ENCODE measurements around the gene NT5C1A.

The NT5C1A gene

DNA sequence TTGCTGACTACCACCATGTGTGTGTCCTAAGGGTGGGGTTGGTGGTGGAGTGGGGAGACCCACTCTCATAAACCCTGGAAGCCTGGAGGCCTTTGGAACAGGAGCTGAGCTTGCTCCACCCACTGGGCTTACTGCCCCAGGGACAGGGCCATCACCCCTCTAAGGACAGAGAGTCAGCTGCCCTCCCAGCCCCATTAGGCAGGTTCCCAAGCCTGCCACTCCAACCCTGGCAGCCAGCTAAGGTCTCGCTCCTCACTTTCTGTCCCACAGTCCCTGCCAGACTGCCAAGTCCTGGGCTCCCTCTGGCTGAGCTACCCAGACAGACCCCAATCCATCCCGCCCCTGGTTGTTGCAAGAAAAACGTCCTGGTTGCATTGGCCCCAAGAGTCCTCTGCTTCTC lies 3.8 kb downstream of the NT5C1A start:
- TF ChIP-seq CTBP1 (IDR thresholded peaks at IDR 0.05; ENCODE audit: borderline replicate concordance) (no peak), L3MBTL2 (conservative IDR thresholded peaks at IDR 0.05) (no peak), ARNT (IDR thresholded peaks at IDR 0.05) (no peak)
- ChIA-PET CTCF (interaction anchor here (1.0 to 6.7 kb wide), 3 partner anchors 9 to 62 kb away, joined by 3 to 79 read pairs (median 13); no protein-coding TSS in a partner anchor), POLR2A (no interaction called here)
- DNase-seq (ENCODE audit: extremely low spot score), result no peak

DNA sequence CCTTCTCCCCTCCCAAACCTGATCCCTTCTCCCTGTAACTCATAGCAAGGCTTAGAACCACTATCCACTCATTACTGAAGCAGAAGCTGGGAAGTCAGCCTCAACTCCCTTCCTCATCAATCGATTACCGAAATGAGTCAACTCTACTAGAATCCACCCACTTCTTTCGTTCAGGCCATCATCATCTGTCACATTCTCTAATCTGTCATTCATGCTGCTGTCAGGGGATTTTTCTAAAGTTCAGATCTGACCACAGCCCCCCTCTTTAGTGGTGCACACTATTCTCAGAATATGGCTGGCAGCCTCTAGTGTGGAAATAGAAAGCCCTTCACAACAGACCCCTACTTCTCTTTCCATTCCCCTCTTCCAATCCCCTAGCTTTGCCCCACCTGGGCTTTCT lies 5.1 kb downstream of the NT5C1A start:
- POLR2A ChIA-PET, result no interaction called here
- no peak for DNase-seq (ENCODE audit: extremely low spot score)
- CTCF ChIA-PET, result interaction anchor here (0.6 to 2.6 kb wide), 3 partner anchors 9 to 38 kb away, joined by 5 to 13 read pairs (median 7); no protein-coding TSS in a partner anchor
- TF ChIP-seq CTBP1 (IDR thresholded peaks at IDR 0.05; ENCODE audit: borderline replicate concordance) (no peak), BHLHE40 (IDR thresholded peaks at IDR 0.05; ENCODE audit: borderline replicate concordance) (no peak), TARDBP (IDR thresholded peaks at IDR 0.05) (no peak), FOXA1 (IDR thresholded peaks at IDR 0.05) (no peak), FOXK2 (IDR thresholded peaks at IDR 0.05) (no peak), ELF4 (IDR thresholded peaks at IDR 0.05) (no peak), LEF1 (IDR thresholded peaks at IDR 0.05; ENCODE audit: borderline replicate concordance) (no peak), FOXM1 (IDR thresholded peaks at IDR 0.05; ENCODE audit: borderline replicate concordance) (no peak), L3MBTL2 (conservative IDR thresholded peaks at IDR 0.05) (no peak)

DNA sequence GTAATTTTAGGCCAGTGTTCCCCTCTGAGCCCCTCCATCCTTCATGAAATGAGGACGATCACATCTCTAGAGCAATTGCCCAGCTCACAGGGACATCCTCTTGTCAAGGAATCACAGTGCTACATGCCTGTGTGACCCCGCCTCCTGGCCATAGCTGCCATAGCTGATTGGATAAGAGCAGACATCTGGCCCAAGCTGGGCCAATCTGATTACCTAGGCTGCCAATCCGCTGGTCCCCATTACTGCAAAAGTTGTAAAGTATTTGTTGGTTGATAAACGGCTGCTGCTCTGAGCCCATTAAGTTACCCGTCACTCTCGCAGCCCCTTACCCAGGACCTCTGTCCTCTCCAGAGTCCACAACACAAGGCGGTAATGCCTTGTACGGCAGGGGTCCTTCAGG lies 8.3 kb downstream of the NT5C1A start:
- CTCF ChIA-PET, result no interaction called here
- TF ChIP-seq ZNF384 (IDR thresholded peaks at IDR 0.05), result no peak
- no peak for TF ChIP-seq FOXM1 (IDR thresholded peaks at IDR 0.05; ENCODE audit: borderline replicate concordance)
- TF ChIP-seq FOXA1 (IDR thresholded peaks at IDR 0.05), result no peak
- TF ChIP-seq BHLHE40 (IDR thresholded peaks at IDR 0.05; ENCODE audit: borderline replicate concordance), result no peak
- POLR2A ChIA-PET, result no interaction called here
- DNase-seq (ENCODE audit: extremely low spot score), result no peak

DNA sequence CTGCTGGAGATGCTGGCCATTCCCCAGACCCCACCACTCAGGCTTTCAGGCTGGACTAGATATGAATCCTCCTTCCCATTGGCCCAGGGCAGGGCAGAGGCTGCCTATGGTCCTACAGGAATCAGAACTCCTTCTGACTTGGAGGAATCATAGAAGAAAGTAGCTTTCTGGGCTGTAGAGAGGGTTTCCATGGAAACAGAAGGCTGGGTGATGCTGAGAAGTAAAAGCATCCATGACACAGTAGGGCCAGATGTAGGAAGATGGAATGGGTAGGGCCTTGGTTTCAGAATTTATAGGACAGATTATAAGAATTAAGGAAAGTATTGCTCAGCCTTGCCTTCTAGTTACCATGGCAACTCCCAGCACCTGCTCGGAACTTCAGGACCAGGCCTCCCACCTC lies 9.0 kb downstream of the NT5C1A start:
- POLR2A ChIA-PET, result no interaction called here
- no peak for DNase-seq (ENCODE audit: extremely low spot score)

DNA sequence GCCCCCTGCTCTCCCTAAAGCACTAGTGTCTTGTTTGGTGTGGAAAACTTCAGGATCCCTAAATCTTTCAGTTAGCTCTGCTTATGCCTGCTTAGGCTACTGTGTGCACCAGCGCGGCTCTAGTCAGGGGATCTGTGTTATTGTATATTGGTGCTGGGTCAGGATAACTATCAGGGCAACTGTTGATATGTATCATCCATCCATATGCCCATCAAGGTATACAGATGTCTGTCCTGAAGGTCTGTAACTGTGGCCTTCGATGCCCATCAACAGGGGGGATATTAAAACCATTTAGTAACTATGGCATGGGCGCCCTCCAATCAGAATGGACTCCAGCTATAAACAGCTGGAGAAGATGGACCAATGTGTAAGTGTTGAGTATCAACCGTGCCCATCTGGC lies 12.4 kb downstream of the NT5C1A start:
- CTCF ChIA-PET, result interaction anchor here (2.7 to 5.0 kb wide), 3 partner anchors 12 to 85 kb away, joined by 12 to 79 read pairs (median 42); partner anchors contain the start of gene NT5C1A
- TF ChIP-seq BHLHE40 (IDR thresholded peaks at IDR 0.05; ENCODE audit: borderline replicate concordance) (no peak), CTBP1 (IDR thresholded peaks at IDR 0.05; ENCODE audit: borderline replicate concordance) (no peak), FOXA1 (IDR thresholded peaks at IDR 0.05) (no peak), TARDBP (IDR thresholded peaks at IDR 0.05) (no peak), ARNT (IDR thresholded peaks at IDR 0.05) (no peak), HDGF (IDR thresholded peaks at IDR 0.05; ENCODE audit: borderline replicate concordance) (no peak), SP1 (IDR thresholded peaks at IDR 0.05) (no peak), FOXK2 (IDR thresholded peaks at IDR 0.05) (no peak), L3MBTL2 (conservative IDR thresholded peaks at IDR 0.05) (no peak), NFRKB (IDR thresholded peaks at IDR 0.05) (no peak), LEF1 (IDR thresholded peaks at IDR 0.05; ENCODE audit: borderline replicate concordance) (no peak), SUZ12 (IDR thresholded peaks at IDR 0.05) (no peak), ELF4 (IDR thresholded peaks at IDR 0.05) (no peak)
- POLR2A ChIA-PET, result interaction anchor here (4.0 kb wide), 1 partner anchor 12 kb away, joined by 34 read pairs; the partner anchor contains the start of gene NT5C1A

More for the DNA sequence above, 9.0 kb downstream of the NT5C1A start:
- CTCF ChIA-PET, result no interaction called here
- TF ChIP-seq NFRKB (IDR thresholded peaks at IDR 0.05), result no peak
- TF ChIP-seq CTBP1 (IDR thresholded peaks at IDR 0.05; ENCODE audit: borderline replicate concordance), result no peak
- no peak for TF ChIP-seq LEF1 (IDR thresholded peaks at IDR 0.05; ENCODE audit: borderline replicate concordance)
- TF ChIP-seq SUZ12 (IDR thresholded peaks at IDR 0.05), result no peak
- no peak for TF ChIP-seq ELF4 (IDR thresholded peaks at IDR 0.05)
- TF ChIP-seq FOXA1 (IDR thresholded peaks at IDR 0.05), result no peak
- no peak for TF ChIP-seq ARNT (IDR thresholded peaks at IDR 0.05)
- TF ChIP-seq ZNF384 (IDR thresholded peaks at IDR 0.05), result no peak
- no peak for TF ChIP-seq BHLHE40 (IDR thresholded peaks at IDR 0.05; ENCODE audit: borderline replicate concordance)
- no peak for TF ChIP-seq TARDBP (IDR thresholded peaks at IDR 0.05)
- TF ChIP-seq SP1 (IDR thresholded peaks at IDR 0.05), result no peak
- TF ChIP-seq, protein P1, sequence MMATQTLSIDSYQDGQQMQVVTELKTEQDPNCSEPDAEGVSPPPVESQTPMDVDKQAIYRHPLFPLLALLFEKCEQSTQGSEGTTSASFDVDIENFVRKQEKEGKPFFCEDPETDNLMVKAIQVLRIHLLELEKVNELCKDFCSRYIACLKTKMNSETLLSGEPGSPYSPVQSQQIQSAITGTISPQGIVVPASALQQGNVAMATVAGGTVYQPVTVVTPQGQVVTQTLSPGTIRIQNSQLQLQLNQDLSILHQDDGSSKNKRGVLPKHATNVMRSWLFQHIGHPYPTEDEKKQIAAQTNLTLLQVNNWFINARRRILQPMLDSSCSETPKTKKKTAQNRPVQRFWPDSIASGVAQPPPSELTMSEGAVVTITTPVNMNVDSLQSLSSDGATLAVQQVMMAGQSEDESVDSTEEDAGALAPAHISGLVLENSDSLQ (IDR thresholded peaks at IDR 0.05), result no peak
- TF ChIP-seq FOXK2 (IDR thresholded peaks at IDR 0.05), result no peak
- TF ChIP-seq L3MBTL2 (conservative IDR thresholded peaks at IDR 0.05), result no peak

DNA sequence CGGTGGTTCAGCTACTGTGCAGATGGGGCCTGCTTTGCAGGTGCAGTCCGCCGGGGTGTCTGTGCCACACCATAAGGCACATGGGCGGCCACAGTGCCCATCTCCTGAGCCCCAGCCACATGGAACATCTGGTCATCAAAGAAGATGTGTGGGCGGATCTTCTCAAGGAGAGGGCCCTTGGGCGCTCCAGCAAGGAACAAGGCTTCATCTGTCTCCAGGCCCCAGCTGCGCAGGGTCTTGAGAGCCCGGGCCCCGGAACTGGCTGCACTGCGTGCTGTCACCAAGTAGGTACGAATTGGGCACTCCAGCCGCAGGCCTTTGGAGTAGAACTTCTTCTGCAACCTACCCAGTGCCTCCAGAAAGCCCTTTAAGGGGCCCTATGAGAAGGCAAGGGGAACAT lies 12.8 kb downstream of the NT5C1A start:
- no peak for DNase-seq (ENCODE audit: extremely low spot score)
- TF ChIP-seq TARDBP (IDR thresholded peaks at IDR 0.05) (no peak), FOXK2 (IDR thresholded peaks at IDR 0.05) (no peak), BHLHE40 (IDR thresholded peaks at IDR 0.05; ENCODE audit: borderline replicate concordance) (no peak), ZNF384 (IDR thresholded peaks at IDR 0.05) (no peak), FOXA1 (IDR thresholded peaks at IDR 0.05) (no peak), ARNT (IDR thresholded peaks at IDR 0.05) (no peak), L3MBTL2 (conservative IDR thresholded peaks at IDR 0.05) (no peak), LEF1 (IDR thresholded peaks at IDR 0.05; ENCODE audit: borderline replicate concordance) (no peak), SUZ12 (IDR thresholded peaks at IDR 0.05) (no peak), NFRKB (IDR thresholded peaks at IDR 0.05) (no peak), HDGF (IDR thresholded peaks at IDR 0.05; ENCODE audit: borderline replicate concordance) (no peak), CTBP1 (IDR thresholded peaks at IDR 0.05; ENCODE audit: borderline replicate concordance) (no peak), ELF4 (IDR thresholded peaks at IDR 0.05) (no peak), FOXM1 (IDR thresholded peaks at IDR 0.05; ENCODE audit: borderline replicate concordance) (no peak), SP1 (IDR thresholded peaks at IDR 0.05) (no peak)
- TF ChIP-seq, protein P1 (IDR thresholded peaks at IDR 0.05), result no peak
- ChIA-PET CTCF (interaction anchor here (1.0 to 5.0 kb wide), 7 partner anchors 12 to 84 kb away, joined by 3 to 79 read pairs (median 8); partner anchors contain the start of gene NT5C1A), POLR2A (interaction anchor here (0.9 to 4.0 kb wide), 2 partner anchors 12 to 53 kb away, joined by 4 to 34 read pairs; partner anchors contain the start of gene NT5C1A)

More for the DNA sequence above, 12.4 kb downstream of the NT5C1A start:
- no peak for DNase-seq (ENCODE audit: extremely low spot score)
